OCI-LY3 (cell line): ENCODE measurements around the gene ZNF595.
"Not testable (repeated sequence)": the region's sequence is repeated elsewhere in the genome, so short reads cannot be mapped to it uniquely, and the experiment has no call there.

Experiments
- H2AFZ ChIP-seq: fragments of 200-600, 300-600 bp; shearing (Covaris generic); 2 replicates; pipeline ENCODE4 v1.6.0; 2014; ENCODE audit warnings: antibody characterized with exemption, low read depth, low read length
- H3K27ac ChIP-seq: fragments of 200-600, 300-600 bp; sonication (generic); 2 replicates; pipeline ENCODE4 v1.5.1; 2014; ENCODE audit warnings: mild to moderate bottlenecking, low read length, moderate library complexity, mixed read lengths
- H3K27me3 ChIP-seq: fragments of 200-600, 300-600 bp; sonication (generic); 2 replicates; pipeline ENCODE4 v1.6.1; 2014; ENCODE audit warnings: low read depth, low read length, mixed read lengths
- H3K36me3 ChIP-seq: fragments of 200-600, 300-600 bp; sonication (generic); replicated peaks from 2 replicates; pipeline ENCODE3; 2014; ENCODE audit warnings: low read depth, low read length, mixed read lengths
- H3K4me1 ChIP-seq: fragments of 300-600, 200-600 bp; sonication (generic); 2 replicates; pipeline ENCODE4 v1.6.1; 2014; ENCODE audit warnings: low read length, mixed read lengths
- H3K4me2 ChIP-seq: fragments of 200-600, 300-600 bp; sonication (generic); 2 replicates; pipeline ENCODE4 v1.6.1; 2014; ENCODE audit warnings: low read length, mixed read lengths
- H3K4me3 ChIP-seq: fragments of 300-600, 200-600 bp; sonication (generic); 2 replicates; pipeline ENCODE4 v1.5.1; 2014; ENCODE audit warnings: antibody characterized with exemption, mild to moderate bottlenecking, low read length, moderate library complexity
- H3K79me2 ChIP-seq: fragments of 300-600, 200-600 bp; shearing (Covaris generic); 2 replicates; pipeline ENCODE4 v1.6.1; 2014; ENCODE audit warnings: mild to moderate bottlenecking, low read length, mixed read lengths
- H3K9ac ChIP-seq: fragments of 300-600, 200-600 bp; shearing (Covaris generic); 2 replicates; pipeline ENCODE4 v1.6.0; 2014; ENCODE audit warnings: mild to moderate bottlenecking, low read length, moderate library complexity
- H3K9me3 ChIP-seq: fragments of 200-600, 300-600 bp; shearing (Covaris generic); 2 replicates; pipeline ENCODE4 v1.6.1; 2014; ENCODE audit warnings: low read length, mixed read lengths; ENCODE audit not compliant: insufficient read depth
- H4K20me1 ChIP-seq: fragments of 200-600, 300-600 bp; sonication (generic); 2 replicates; pipeline ENCODE4 v1.6.1; 2016; ENCODE audit warnings: low read length, mixed read lengths; ENCODE audit not compliant: insufficient read depth
- TF ChIP-seq, protein P1 (sequence below): fragments of 200-600, 300-600 bp; sonication (generic); IDR thresholded peaks from 2 replicates; pipeline ENCODE4 v1.5.1; 2014; ENCODE audit warnings: antibody characterized with exemption, low read length, low read depth

ZNF595 gene

DNA sequence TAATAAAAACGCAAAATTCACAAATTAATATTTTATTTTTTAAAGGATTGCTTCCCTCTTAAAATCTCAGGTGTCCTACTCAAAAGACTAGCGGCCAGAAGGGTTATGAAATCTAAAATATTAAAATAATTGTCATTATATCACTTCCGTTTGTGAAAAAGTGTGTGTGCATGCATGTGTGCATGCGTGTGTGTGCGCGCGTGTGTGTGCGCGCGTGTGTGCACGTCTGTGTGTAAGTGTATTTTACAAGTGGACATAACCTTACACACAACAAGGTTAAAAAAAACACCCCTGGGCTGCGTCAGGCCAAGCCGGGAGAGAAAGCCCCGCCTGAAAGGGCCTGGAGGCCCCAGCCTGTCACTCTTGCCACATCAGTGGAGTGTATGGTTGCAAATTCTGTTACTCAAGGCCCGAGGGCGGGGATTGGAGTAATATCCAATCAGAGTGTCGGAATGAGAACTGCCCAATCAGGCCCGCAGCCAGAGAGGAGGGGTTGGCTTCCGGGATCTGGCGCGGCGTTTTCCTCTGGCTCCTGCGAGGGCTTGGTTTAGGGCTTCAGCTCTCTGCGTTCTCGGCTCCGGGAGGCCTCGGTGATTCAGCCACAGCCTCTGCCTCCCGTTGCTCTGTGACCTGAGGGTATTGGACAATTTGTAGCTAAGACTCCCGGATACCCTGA is at the start of gene ZNF595:
Gene ZNF595, plus strand, starts transcription at position 518 of the 676 bp plus-strand sequence. CDS start 168 bp downstream, outside the sequence.
- not testable (repeated sequence) for H3K4me2 ChIP-seq, H3K36me3 ChIP-seq, H3K27me3 ChIP-seq, H3K9me3 ChIP-seq, H2AFZ ChIP-seq, H4K20me1 ChIP-seq, H3K27ac ChIP-seq
- 0 out of 2 replicates have a peak within 1 kb of the TSS, but pooled peaks have one; percentile 23 for H3K4me3 ChIP-seq
- H3K4me1 ChIP-seq, result peaks cover 17% of the 10 kb centered on the region
- peaks cover 17% of the 10 kb centered on the region for H3K79me2 ChIP-seq
- H3K9ac ChIP-seq, result peak within 1 kb of the TSS; percentile 51; the same call in 1 of the 2 replicates

DNA sequence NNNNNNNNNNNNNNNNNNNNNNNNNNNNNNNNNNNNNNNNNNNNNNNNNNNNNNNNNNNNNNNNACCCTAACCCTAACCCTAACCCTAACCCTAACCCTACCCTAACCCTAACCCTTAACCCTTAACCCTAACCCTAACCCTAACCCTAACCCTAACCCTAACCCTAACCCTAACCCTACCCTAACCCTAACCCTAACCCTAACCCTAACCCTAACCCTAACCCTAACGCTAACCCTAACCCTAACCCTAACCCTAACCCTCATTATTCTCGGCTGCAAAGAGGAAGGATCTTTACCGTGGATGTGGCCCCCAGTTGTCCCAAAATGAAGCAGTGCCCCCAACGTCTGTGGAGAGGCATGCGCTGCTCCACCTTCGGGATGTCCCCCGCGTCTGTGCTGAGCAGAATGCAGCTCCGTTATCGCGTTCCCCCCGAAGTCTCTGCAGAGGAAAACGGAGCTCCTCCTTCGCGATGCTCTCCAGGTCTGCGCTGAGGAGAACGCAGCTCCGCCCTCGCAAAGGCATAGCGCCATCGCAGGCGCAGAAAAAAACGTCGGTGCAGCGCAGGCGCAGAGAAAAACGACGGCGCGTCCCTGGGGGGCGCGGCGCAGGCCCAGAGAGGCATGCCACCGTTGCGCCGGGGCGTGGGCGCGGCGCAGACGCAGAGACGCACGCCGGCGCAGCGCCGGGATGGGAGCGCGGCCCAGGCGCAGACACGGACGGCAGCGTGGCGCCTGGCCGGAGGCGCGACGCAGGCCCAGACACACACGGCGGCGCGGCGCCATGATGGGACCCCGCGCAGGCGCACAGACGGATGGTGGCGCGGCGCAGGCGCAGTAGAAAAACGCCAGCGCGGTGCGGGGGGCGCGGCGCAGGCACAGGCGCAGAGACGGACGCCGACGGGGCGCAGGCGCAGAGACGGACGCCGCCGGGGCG is 42.9 kb upstream of the ZNF595 start:
- H3K27me3 ChIP-seq, H4K20me1 ChIP-seq, H3K4me3 ChIP-seq, H3K9me3 ChIP-seq, H3K9ac ChIP-seq, H3K4me1 ChIP-seq, H3K27ac ChIP-seq, H3K79me2 ChIP-seq, H3K36me3 ChIP-seq, H3K4me2 ChIP-seq, H2AFZ ChIP-seq: not testable (repeated sequence)

DNA sequence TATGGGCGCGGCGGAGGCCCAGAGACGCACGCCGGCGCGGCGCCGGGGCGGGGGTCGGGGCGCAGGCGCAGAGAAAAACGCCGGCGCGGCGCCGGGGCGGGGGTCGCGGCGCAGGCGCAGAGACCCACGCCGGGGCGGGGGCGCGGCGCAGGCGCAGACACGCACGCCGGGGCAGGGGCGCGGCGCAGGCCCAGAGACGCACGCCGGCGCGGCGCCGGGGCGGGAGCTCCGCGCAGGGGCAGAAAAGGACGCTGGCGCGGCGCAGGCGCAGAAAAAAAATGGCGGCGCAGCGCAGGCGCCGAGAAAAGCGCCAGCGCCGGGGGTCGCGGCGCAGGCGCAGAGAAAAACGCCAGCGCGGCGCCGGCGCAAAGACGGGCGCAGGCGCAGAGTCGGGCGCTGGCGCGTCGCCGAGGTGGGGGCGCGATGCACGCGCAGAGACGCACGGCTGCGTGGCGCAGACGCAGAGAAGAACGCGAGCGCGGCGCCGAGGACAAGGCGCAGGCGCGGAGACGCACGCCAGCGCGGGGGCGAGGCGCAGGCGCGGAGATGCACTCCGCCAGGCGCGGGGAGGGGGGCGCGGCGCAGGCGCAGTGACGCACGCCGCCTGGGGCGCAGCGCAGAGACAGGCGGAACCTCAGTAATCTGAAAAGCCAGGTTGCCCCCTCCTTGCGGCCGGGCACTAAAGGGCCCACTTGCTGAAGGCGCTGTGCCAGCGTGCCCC is 41.9 kb upstream of the ZNF595 start:
- not testable (repeated sequence) for H3K4me2 ChIP-seq, H3K9ac ChIP-seq, H3K36me3 ChIP-seq, H3K4me1 ChIP-seq, H3K4me3 ChIP-seq, H3K9me3 ChIP-seq, H2AFZ ChIP-seq, H3K27ac ChIP-seq, H4K20me1 ChIP-seq, H3K27me3 ChIP-seq, H3K79me2 ChIP-seq

DNA sequence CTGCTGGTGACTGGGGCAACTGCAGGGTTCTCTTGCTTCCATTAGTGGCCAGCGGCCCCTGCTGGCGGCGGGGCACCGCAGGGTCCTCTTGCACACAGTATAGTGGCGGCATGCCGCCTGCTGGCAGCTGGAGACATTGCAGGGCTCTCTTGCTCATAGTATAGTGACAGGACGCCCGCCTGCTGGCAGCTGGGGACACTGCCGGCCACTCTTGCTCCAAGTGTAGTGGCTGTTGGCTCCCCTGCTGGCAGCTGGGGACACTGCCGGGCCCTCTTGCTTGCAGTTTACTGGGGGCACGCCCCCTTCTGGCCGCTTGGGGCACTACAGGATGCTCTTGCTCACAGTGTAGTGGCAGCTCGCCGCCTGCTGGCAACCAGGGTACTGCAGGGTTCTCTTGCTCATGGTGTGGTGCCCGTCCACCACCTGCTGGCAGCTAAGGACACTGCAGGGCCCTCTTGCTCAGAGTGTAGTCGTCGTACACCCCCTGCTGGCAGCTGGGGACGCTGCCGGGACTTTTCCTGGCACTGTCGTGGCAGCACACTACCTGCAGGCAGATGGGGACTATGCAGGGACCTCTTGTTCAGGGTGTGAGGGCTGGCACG is 41.2 kb upstream of the ZNF595 start:
- not testable (repeated sequence) for H3K4me2 ChIP-seq, H4K20me1 ChIP-seq, H3K4me3 ChIP-seq, H3K4me1 ChIP-seq, H3K79me2 ChIP-seq, H3K27ac ChIP-seq, H3K9me3 ChIP-seq, H2AFZ ChIP-seq, H3K36me3 ChIP-seq, H3K27me3 ChIP-seq, H3K9ac ChIP-seq
- TF ChIP-seq, protein P1, sequence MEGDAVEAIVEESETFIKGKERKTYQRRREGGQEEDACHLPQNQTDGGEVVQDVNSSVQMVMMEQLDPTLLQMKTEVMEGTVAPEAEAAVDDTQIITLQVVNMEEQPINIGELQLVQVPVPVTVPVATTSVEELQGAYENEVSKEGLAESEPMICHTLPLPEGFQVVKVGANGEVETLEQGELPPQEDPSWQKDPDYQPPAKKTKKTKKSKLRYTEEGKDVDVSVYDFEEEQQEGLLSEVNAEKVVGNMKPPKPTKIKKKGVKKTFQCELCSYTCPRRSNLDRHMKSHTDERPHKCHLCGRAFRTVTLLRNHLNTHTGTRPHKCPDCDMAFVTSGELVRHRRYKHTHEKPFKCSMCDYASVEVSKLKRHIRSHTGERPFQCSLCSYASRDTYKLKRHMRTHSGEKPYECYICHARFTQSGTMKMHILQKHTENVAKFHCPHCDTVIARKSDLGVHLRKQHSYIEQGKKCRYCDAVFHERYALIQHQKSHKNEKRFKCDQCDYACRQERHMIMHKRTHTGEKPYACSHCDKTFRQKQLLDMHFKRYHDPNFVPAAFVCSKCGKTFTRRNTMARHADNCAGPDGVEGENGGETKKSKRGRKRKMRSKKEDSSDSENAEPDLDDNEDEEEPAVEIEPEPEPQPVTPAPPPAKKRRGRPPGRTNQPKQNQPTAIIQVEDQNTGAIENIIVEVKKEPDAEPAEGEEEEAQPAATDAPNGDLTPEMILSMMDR, result peak; percentile 39

DNA sequence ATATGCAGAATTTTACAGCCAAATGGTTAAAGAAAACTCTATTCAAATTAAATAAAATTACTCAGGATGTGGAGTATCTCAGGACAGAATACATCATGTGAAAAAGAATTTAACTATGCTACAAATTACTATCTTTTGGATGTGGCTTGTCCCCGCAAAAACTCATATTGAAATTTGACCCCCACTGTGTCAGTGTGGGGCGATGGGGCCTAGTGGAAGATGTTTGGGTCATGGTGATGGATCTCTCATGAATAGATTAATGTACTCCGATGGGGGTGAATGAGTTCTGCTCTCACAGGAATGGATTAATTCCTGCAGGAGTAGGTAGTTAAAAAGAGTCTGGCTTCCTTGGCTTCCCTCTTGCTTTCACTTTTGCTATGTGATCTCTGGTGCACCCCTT is 35.0 kb upstream of the ZNF595 start:
- not testable (repeated sequence) for H3K27ac ChIP-seq, H3K4me2 ChIP-seq, H3K4me3 ChIP-seq, H3K27me3 ChIP-seq, H3K9ac ChIP-seq, H4K20me1 ChIP-seq, H3K36me3 ChIP-seq, H3K4me1 ChIP-seq, H3K79me2 ChIP-seq, H3K9me3 ChIP-seq, H2AFZ ChIP-seq

DNA sequence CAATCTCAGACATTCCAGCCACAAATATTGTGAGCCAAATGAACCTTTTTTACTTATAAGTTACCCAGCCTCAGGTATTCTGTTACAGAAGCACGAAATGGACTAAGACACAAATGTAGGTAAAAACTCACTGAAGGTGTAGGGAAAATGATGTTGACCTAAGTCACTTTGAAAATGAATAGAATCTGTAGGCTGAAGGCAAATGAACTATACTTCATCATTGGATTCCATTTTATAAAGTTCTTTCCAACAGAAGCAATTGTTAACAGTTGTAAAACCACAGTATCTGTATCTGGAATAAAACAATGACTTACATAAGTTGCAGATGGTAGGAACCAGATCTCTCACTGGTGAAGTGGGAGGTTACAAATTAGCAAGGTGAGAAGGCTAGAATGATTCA is 34.5 kb upstream of the ZNF595 start:
- not testable (repeated sequence) for H3K4me2 ChIP-seq, H3K9ac ChIP-seq, H3K79me2 ChIP-seq, H3K36me3 ChIP-seq, H3K27ac ChIP-seq, H4K20me1 ChIP-seq, H3K27me3 ChIP-seq, H3K4me3 ChIP-seq, H2AFZ ChIP-seq, H3K9me3 ChIP-seq, H3K4me1 ChIP-seq

DNA sequence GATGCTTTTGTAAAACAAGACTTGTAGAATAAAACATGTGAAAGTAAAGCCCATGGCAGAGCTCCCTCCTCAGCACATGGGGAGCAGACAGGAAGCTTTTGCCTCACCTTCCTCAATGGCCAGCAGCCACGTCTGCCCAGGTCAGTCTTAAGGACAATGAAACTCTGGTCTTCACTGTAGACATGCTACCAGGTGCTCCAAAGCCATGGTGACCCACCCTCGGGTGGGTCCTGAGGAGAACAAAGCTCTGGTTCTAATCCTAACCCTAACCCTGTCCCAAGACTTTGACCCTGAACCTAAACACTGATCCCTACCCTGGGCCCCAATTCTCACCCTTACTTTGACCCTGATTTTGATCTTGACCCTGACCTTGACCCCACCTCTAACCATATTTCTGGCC is 30.2 kb upstream of the ZNF595 start:
- not testable (repeated sequence) for H3K4me3 ChIP-seq, H3K79me2 ChIP-seq, H3K36me3 ChIP-seq, H3K9ac ChIP-seq, H3K27me3 ChIP-seq, H3K9me3 ChIP-seq, H2AFZ ChIP-seq, H4K20me1 ChIP-seq, H3K27ac ChIP-seq, H3K4me1 ChIP-seq, H3K4me2 ChIP-seq

DNA sequence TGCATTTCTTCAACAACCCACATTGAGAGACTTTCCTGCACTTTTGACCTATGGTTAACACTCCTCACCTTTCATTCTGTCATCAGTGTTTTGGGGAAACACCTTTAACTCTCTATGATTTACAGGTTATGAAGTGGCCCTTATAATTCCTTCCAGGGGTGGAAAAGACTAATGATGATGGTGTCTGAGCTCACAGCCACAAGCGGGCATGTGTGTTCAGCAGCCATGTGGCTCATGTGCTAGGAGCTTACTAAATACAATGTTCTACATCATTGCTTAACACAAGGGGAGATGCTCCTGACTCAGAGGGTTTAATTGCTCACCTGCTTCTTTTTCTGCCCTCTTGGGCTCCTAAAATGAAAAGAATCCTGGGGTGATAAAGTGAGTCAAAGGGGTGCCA is 28.8 kb upstream of the ZNF595 start:
- H3K9ac ChIP-seq, H3K4me2 ChIP-seq, H3K27me3 ChIP-seq, H3K4me1 ChIP-seq, H4K20me1 ChIP-seq, H3K4me3 ChIP-seq, H3K36me3 ChIP-seq, H3K27ac ChIP-seq, H2AFZ ChIP-seq, H3K9me3 ChIP-seq, H3K79me2 ChIP-seq: not testable (repeated sequence)
